HCT116 (cell line): ENCODE results near the gene PLEKHA6.
"Not testable (repeated sequence)": the region's sequence is repeated elsewhere in the genome, so short reads cannot be mapped to it uniquely, and the experiment has no call there.

Source experiments
- CTCF ChIP-seq, 3 experiments: fragments of 200-600 bp in 1 of 3; sonication (generic) in 1 of 3; IDR thresholded peaks in 2 of 3; conservative IDR thresholded peaks in 1 of 3; 2 replicates each; pipeline ENCODE4 v1.5.1; 2012 to 2017; ENCODE audit warnings: low read depth in 2 of 3, low read length in 2 of 3, antibody characterized with exemption in 1 of 3, borderline replicate concordance in 1 of 3, control low read depth in 1 of 3, mild to moderate bottlenecking in 1 of 3, mixed read lengths in 1 of 3, mixed run types in 1 of 3, moderate library complexity in 1 of 3; ENCODE audit not compliant: insufficient read depth in 1 of 3
- ELF1 ChIP-seq: IDR thresholded peaks from 2 replicates; pipeline ENCODE4 v1.6.1; 2012; ENCODE audit warnings: low read depth, borderline replicate concordance
- EZH2 ChIP-seq: fragments of 200-600 bp; sonication (generic); IDR thresholded peaks from 2 replicates; pipeline ENCODE4 v1.6.1; 2017; ENCODE audit warnings: antibody characterized with exemption, mixed run types
- EZH2phosphoT487 ChIP-seq: fragments of 200-600 bp; IDR thresholded peaks from 2 replicates; pipeline ENCODE4 v1.6.1; 2018; ENCODE audit warnings: antibody characterized with exemption, borderline replicate concordance
- POLR2A ChIP-seq: IDR thresholded peaks from 2 replicates; pipeline ENCODE4 v1.7.0; 2011; ENCODE audit warnings: borderline replicate concordance; ENCODE audit not compliant: insufficient read depth, insufficient read length; ENCODE audit errors: extremely low read depth
- POLR2AphosphoS5 ChIP-seq: IDR thresholded peaks from 2 replicates; pipeline ENCODE4 v1.6.1; 2011; ENCODE audit warnings: mild to moderate bottlenecking, low read depth, low read length, moderate library complexity
- REST ChIP-seq: IDR thresholded peaks from 2 replicates; pipeline ENCODE4 v1.6.1; 2012; ENCODE audit warnings: low read depth
- SIN3A ChIP-seq: IDR thresholded peaks from 2 replicates; pipeline ENCODE4 v1.6.1; 2012; ENCODE audit warnings: low read depth
- SP1 ChIP-seq: IDR thresholded peaks from 2 replicates; pipeline ENCODE4 v1.6.1; 2012; ENCODE audit warnings: low read depth
- SRF ChIP-seq: IDR thresholded peaks from 2 replicates; pipeline ENCODE4 v1.6.1; 2012; ENCODE audit warnings: low read depth
- TCF7L2 ChIP-seq: IDR thresholded peaks from 2 replicates; pipeline ENCODE4 v1.7.0; 2011; ENCODE audit warnings: borderline replicate concordance, inconsistent platforms; ENCODE audit not compliant: insufficient read depth, insufficient read length; ENCODE audit errors: extremely low read depth
- ZBTB33 ChIP-seq: IDR thresholded peaks from 2 replicates; pipeline ENCODE4 v1.6.1; 2011; ENCODE audit warnings: mild to moderate bottlenecking, low read length, moderate library complexity; ENCODE audit not compliant: insufficient replicate concordance; ENCODE audit errors: extremely low read depth
- ZFX ChIP-seq: fragments of 450-650 bp; IDR thresholded peaks from 2 replicates; pipeline ENCODE4 v1.6.1; 2017

- TF ChIP-seq CTCF (IDR thresholded peaks at IDR 0.05 in 2 of 3, conservative IDR thresholded peaks at IDR 0.05 in 1 of 3; ENCODE audit: borderline replicate concordance in 1 of 3, insufficient read depth in 1 of 3, low read depth in 2 of 3, low read length in 2 of 3); ZBTB33; POLR2AphosphoS5; POLR2A; ZFX; TCF7L2; REST; EZH2; ELF1; SIN3A; SRF; SP1; EZH2phosphoT487: not testable (repeated sequence)
Observed at GRCh38 chr1:204238520-204238919, 121.2 kb downstream of the PLEKHA6 start.
